ENCODE data around the gene SPINK14.

- TF ChIP-seq, protein P1, sequence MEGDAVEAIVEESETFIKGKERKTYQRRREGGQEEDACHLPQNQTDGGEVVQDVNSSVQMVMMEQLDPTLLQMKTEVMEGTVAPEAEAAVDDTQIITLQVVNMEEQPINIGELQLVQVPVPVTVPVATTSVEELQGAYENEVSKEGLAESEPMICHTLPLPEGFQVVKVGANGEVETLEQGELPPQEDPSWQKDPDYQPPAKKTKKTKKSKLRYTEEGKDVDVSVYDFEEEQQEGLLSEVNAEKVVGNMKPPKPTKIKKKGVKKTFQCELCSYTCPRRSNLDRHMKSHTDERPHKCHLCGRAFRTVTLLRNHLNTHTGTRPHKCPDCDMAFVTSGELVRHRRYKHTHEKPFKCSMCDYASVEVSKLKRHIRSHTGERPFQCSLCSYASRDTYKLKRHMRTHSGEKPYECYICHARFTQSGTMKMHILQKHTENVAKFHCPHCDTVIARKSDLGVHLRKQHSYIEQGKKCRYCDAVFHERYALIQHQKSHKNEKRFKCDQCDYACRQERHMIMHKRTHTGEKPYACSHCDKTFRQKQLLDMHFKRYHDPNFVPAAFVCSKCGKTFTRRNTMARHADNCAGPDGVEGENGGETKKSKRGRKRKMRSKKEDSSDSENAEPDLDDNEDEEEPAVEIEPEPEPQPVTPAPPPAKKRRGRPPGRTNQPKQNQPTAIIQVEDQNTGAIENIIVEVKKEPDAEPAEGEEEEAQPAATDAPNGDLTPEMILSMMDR (conservative IDR thresholded peaks at IDR 0.05): no peak
- no peak for TF ChIP-seq ZFX (IDR thresholded peaks at IDR 0.05)
Observed at GRCh38 chr5:148176480-148176879, 8.1 kb downstream of the SPINK14 start.
